Muscle layer of duodenum (tissue), 2 donors: ENCODE measurements around the gene NTM.

Source experiments
- H3K27ac ChIP-seq: one replicate; pipeline ENCODE4 v1.7.0; 2013; ENCODE audit warnings: mild to moderate bottlenecking, low read length
- H3K27me3 ChIP-seq: one replicate; pipeline ENCODE4 v1.7.0; 2013; ENCODE audit warnings: low read depth, mild to moderate bottlenecking, control low read depth, low read length
- H3K36me3 ChIP-seq, 2 donors: one replicate each; pipeline ENCODE4 v1.7.0; 2013; ENCODE audit warnings: low read length in 2 of 2, control low read depth in 1 of 2, mild to moderate bottlenecking in 1 of 2; ENCODE audit not compliant: insufficient read depth in 2 of 2, control insufficient read depth in 1 of 2
- H3K4me1 ChIP-seq, 2 donors: one replicate each; pipeline ENCODE4 v1.7.0; 2013; ENCODE audit warnings: low read length in 2 of 2, mild to moderate bottlenecking in 2 of 2, control low read depth in 1 of 2, moderate library complexity in 1 of 2; ENCODE audit not compliant: insufficient read depth in 2 of 2, control insufficient read depth in 1 of 2
- H3K4me3 ChIP-seq, 2 donors: one replicate each; pipeline ENCODE4 v1.7.0; 2013; ENCODE audit warnings: low read length in 2 of 2, low read depth in 1 of 2, mild to moderate bottlenecking in 1 of 2
- H3K9me3 ChIP-seq, 2 donors: one replicate each; pipeline ENCODE4 v1.7.0; 2013; ENCODE audit warnings: low read length in 2 of 2, control low read depth in 1 of 2, mild to moderate bottlenecking in 1 of 2; ENCODE audit not compliant: control insufficient read depth in 1 of 2
- donor health status: healthy.

The NTM gene

GRCh38 chr11:131685206-131685605, 314.8 kb downstream of the NTM start:
- peaks cover 3% of the 10 kb centered on the region for H3K27me3 ChIP-seq
- H3K27ac ChIP-seq, result no peak overlapping the region
- H3K4me1 ChIP-seq, result peaks cover 0 to 9% of the 10 kb centered on the region in 2 donors
- no peaks in the 10 kb centered on the region for H3K9me3 ChIP-seq
- no peaks in the 10 kb centered on the region for H3K36me3 ChIP-seq
- no peak overlapping the region for H3K4me3 ChIP-seq

- Histone ChIP-seq H3K36me3 (no peaks in the 10 kb centered on the region), H3K9me3 (no peaks in the 10 kb centered on the region), H3K4me1 (peaks cover 0 to 9% of the 10 kb centered on the region in 2 donors), H3K4me3 (no peak overlapping the region), H3K27me3 (no peaks in the 10 kb centered on the region), H3K27ac (no peak overlapping the region)
Observed at GRCh38 chr11:131685906-131686305, 315.5 kb downstream of the NTM start.

GRCh38 chr11:131686836-131687235, 316.4 kb downstream of the NTM start:
- Histone ChIP-seq H3K4me3 (no peak overlapping the region), H3K27me3 (no peaks in the 10 kb centered on the region), H3K4me1 (peaks cover 0 to 9% of the 10 kb centered on the region in 2 donors), H3K27ac (no peak overlapping the region), H3K36me3 (no peaks in the 10 kb centered on the region), H3K9me3 (no peaks in the 10 kb centered on the region)

- Histone ChIP-seq H3K27ac (no peak overlapping the region), H3K9me3 (no peaks in the 10 kb centered on the region), H3K4me1 (peaks cover 0 to 9% of the 10 kb centered on the region in 2 donors), H3K4me3 (no peak overlapping the region), H3K27me3 (no peaks in the 10 kb centered on the region), H3K36me3 (no peaks in the 10 kb centered on the region)
Observed at GRCh38 chr11:131687291-131688047, 317.1 kb downstream of the NTM start.

GRCh38 chr11:131688048-131688693, 317.8 kb downstream of the NTM start:
- H3K4me1 ChIP-seq, result peaks cover 0 to 9% of the 10 kb centered on the region in 2 donors
- no peak overlapping the region for H3K4me3 ChIP-seq
- no peaks in the 10 kb centered on the region for H3K36me3 ChIP-seq
- no peak overlapping the region for H3K27ac ChIP-seq
- H3K27me3 ChIP-seq, result no peaks in the 10 kb centered on the region
- no peaks in the 10 kb centered on the region for H3K9me3 ChIP-seq

- Histone ChIP-seq H3K9me3 (no peaks in the 10 kb centered on the region), H3K36me3 (no peaks in the 10 kb centered on the region), H3K4me3 (no peak overlapping the region), H3K27ac (no peak overlapping the region), H3K27me3 (no peaks in the 10 kb centered on the region), H3K4me1 (peaks cover 0 to 12% of the 10 kb centered on the region in 2 donors)
Observed at GRCh38 chr11:131689049-131689925, 318.9 kb downstream of the NTM start.

- no peaks in the 10 kb centered on the region for H3K9me3 ChIP-seq
- no peak overlapping the region for H3K27ac ChIP-seq
- peaks cover 0 to 16% of the 10 kb centered on the region in 2 donors for H3K4me1 ChIP-seq
- H3K4me3 ChIP-seq, result no peak overlapping the region
- no peaks in the 10 kb centered on the region for H3K36me3 ChIP-seq
- no peaks in the 10 kb centered on the region for H3K27me3 ChIP-seq
Observed at GRCh38 chr11:131690362-131690761, 319.9 kb downstream of the NTM start.

- Histone ChIP-seq H3K9me3 (no peaks in the 10 kb centered on the region), H3K4me1 (peaks cover 0 to 16% of the 10 kb centered on the region in 2 donors), H3K4me3 (no peak overlapping the region), H3K36me3 (no peaks in the 10 kb centered on the region), H3K27me3 (no peaks in the 10 kb centered on the region), H3K27ac (no peak overlapping the region)
Observed at GRCh38 chr11:131690776-131691175, 320.4 kb downstream of the NTM start.

- Histone ChIP-seq H3K27ac (no peak overlapping the region), H3K27me3 (no peaks in the 10 kb centered on the region), H3K9me3 (no peaks in the 10 kb centered on the region), H3K4me3 (no peak overlapping the region), H3K4me1 (peaks cover 0 to 16% of the 10 kb centered on the region in 2 donors), H3K36me3 (no peaks in the 10 kb centered on the region)
Observed at GRCh38 chr11:131691181-131692041, 321.0 kb downstream of the NTM start.

- no peaks in the 10 kb centered on the region for H3K27me3 ChIP-seq
- peaks cover 0 to 16% of the 10 kb centered on the region in 2 donors for H3K4me1 ChIP-seq
- H3K9me3 ChIP-seq, result no peaks in the 10 kb centered on the region
- H3K27ac ChIP-seq, result no peak overlapping the region
- no peak overlapping the region for H3K4me3 ChIP-seq
- no peaks in the 10 kb centered on the region for H3K36me3 ChIP-seq
Observed at GRCh38 chr11:131692151-131692550, 321.7 kb downstream of the NTM start.
